Endodermal cell (in vitro differentiated cells): ENCODE measurements around the gene NFAM1. TPM values are rescaled to one million over a fixed set of nuclear protein-coding genes. Genes with fewer than 3 reads are reported as not detected.

Source experiments
- DNase-seq: peaks from one replicate; pipeline ENCODE4 v3.0.0-alpha.2; 2017
- H3K27ac ChIP-seq: 2 replicates; pipeline ENCODE4 v1.5.1; 2013; ENCODE audit warnings: mild to moderate bottlenecking, low read depth, low read length, moderate library complexity
- H3K27me3 ChIP-seq: 2 replicates; pipeline ENCODE4 v1.6.1; 2013; ENCODE audit warnings: mild to moderate bottlenecking, low read length, moderate library complexity; ENCODE audit not compliant: insufficient read depth, control insufficient read depth, poor library complexity, severe bottlenecking
- H3K36me3 ChIP-seq: 2 replicates; pipeline ENCODE4 v1.7.0; 2013; ENCODE audit warnings: mild to moderate bottlenecking, low read length, moderate library complexity; ENCODE audit not compliant: control insufficient read depth, insufficient read depth
- H3K4me1 ChIP-seq: one replicate; pipeline ENCODE4 v1.7.0; 2013; ENCODE audit warnings: low read length; ENCODE audit not compliant: control insufficient read depth, insufficient read depth
- H3K4me3 ChIP-seq: 2 replicates; pipeline ENCODE4 v1.5.1; 2013; ENCODE audit warnings: mild to moderate bottlenecking, low read length, moderate library complexity
- H3K9ac ChIP-seq: 2 replicates; pipeline ENCODE4 v1.6.1; 2013; ENCODE audit warnings: mild to moderate bottlenecking, low read length, moderate library complexity; ENCODE audit not compliant: poor library complexity, severe bottlenecking; ENCODE audit errors: extremely low read depth
- H3K9me3 ChIP-seq: 2 replicates; pipeline ENCODE4 v1.6.1; 2013; ENCODE audit warnings: mild to moderate bottlenecking, low read length, moderate library complexity; ENCODE audit not compliant: control insufficient read depth
- H3K27ac Mint-ChIP-seq: 2 replicates; pipeline ENCODE4 v1.8.0; 2020; ENCODE audit warnings: mixed read lengths
- H3K27me3 Mint-ChIP-seq: 2 replicates; pipeline ENCODE4 v1.8.0; 2021; ENCODE audit warnings: mild to moderate bottlenecking, mixed read lengths; ENCODE audit not compliant: insufficient read depth
- H3K36me3 Mint-ChIP-seq: 2 replicates; pipeline ENCODE4 v1.8.0; 2020; ENCODE audit warnings: low read depth, mixed read lengths
- H3K4me1 Mint-ChIP-seq: 2 replicates; pipeline ENCODE4 v1.8.0; 2020; ENCODE audit warnings: mixed read lengths
- H3K4me3 Mint-ChIP-seq: 2 replicates; pipeline ENCODE4 v1.8.0; 2020; ENCODE audit warnings: mild to moderate bottlenecking, moderate library complexity, mixed read lengths
- H3K9me3 Mint-ChIP-seq: 2 replicates; pipeline ENCODE4 v1.8.0; 2020; ENCODE audit warnings: mild to moderate bottlenecking, mixed read lengths
- WGBS, 2 experiments: methylation state at CpG; one replicate each; pipeline versions ENCODE4 v1.1.5 to v1.1.7; 2013; ENCODE audit warnings: missing lambda C conversion rate in 2 of 2, mixed read lengths in 1 of 2; ENCODE audit not compliant: insufficient coverage in 1 of 2, insufficient read length in 1 of 2; 5-methylcytosine and 5-hydroxymethylcytosine counted together
- total RNA-seq, 2 donors: library from RNA; stranded (reverse); fragmentation: NEBNext Ultra II Directional in 1 of 2; extraction: Animal tissue kit (Norgen Biotek cat#: 25700) in 1 of 2; gene quantifications; 2 replicates in 1 of 2; 3 replicates in 1 of 2; pipeline ENCODE4 v1.2.1, GENCODE V29; 2021
- TF ChIP-seq, protein P1 (sequence below): fragments of 200-600 bp; sonication (generic); conservative IDR thresholded peaks from 2 replicates; pipeline ENCODE4 v1.5.0; 2021; ENCODE audit warnings: antibody characterized with exemption, mild to moderate bottlenecking

Gene NFAM1
- total RNA-seq, 2 donors from 2014 or later = 0.92 to 1.1 TPM

DNA sequence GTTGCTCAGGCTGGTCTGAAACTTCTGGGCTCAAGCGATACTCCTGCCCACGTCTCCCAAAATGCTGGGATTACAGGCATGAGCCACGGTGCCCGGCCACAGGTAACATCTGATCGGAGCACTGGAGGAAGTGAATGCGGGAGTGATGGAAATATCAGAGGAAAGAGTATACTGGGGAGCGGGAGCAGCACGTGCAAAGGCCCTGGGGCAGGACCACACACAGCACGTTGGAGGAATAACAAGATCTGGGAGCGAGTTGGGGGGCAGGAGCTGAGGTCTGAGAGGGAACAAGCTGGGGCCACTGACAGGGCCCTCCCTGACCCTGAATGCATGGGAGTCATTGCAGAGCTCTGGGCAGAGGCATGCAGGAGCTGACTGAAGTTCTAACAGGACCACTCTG is 70.7 kb downstream of the NFAM1 start:
- Histone ChIP-seq H3K9me3 (no peaks in the 10 kb centered on the region), H3K4me1 (peaks cover 7% of the 10 kb centered on the region), H3K27ac (no peak overlapping the region), H3K36me3 (no peaks in the 10 kb centered on the region), H3K9ac (no peak overlapping the region), H3K27me3 (no peaks in the 10 kb centered on the region), H3K4me3 (no peak overlapping the region)
- DNase-seq = no peak
- no peaks in the 10 kb centered on the region for H3K27me3 Mint-ChIP-seq
- H3K36me3 Mint-ChIP-seq = no peaks in the 10 kb centered on the region
- no peak overlapping the region for H3K27ac Mint-ChIP-seq
- no peaks in the 10 kb centered on the region for H3K9me3 Mint-ChIP-seq
- no peak overlapping the region for H3K4me3 Mint-ChIP-seq
- peaks cover 29% of the 10 kb centered on the region for H3K4me1 Mint-ChIP-seq
- 91 to 95% methylated on average over 10 of the region's 10 CpGs for WGBS, 2 experiments
- TF ChIP-seq, protein P1, sequence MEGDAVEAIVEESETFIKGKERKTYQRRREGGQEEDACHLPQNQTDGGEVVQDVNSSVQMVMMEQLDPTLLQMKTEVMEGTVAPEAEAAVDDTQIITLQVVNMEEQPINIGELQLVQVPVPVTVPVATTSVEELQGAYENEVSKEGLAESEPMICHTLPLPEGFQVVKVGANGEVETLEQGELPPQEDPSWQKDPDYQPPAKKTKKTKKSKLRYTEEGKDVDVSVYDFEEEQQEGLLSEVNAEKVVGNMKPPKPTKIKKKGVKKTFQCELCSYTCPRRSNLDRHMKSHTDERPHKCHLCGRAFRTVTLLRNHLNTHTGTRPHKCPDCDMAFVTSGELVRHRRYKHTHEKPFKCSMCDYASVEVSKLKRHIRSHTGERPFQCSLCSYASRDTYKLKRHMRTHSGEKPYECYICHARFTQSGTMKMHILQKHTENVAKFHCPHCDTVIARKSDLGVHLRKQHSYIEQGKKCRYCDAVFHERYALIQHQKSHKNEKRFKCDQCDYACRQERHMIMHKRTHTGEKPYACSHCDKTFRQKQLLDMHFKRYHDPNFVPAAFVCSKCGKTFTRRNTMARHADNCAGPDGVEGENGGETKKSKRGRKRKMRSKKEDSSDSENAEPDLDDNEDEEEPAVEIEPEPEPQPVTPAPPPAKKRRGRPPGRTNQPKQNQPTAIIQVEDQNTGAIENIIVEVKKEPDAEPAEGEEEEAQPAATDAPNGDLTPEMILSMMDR = no peak

DNA sequence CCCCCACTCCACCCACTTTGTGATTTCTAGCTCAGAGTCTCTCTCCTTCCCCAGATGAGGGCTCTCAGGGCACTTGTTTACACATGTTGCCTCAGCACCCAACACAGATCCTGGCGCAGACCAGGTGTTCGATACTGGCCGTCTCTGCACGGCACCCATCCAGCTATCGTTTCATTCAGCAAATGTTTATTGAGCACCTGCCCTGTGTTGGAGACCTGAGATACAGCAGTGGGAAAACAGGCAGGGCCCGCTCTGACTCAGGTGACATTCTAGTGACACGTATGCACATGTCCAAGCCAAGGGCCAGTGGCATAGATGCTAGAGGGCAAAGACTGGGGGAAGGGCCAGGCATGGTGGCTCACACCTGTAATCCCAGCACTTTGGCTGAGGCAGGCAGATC is 71.9 kb downstream of the NFAM1 start:
- DNase-seq = no peak
- TF ChIP-seq, protein P1 = no peak
- no peaks in the 10 kb centered on the region for H3K9me3 ChIP-seq
- H3K9ac ChIP-seq = no peak overlapping the region
- Mint-ChIP-seq H3K4me1 (peaks cover 19% of the 10 kb centered on the region), H3K4me3 (no peak overlapping the region), H3K27ac (no peak overlapping the region), H3K27me3 (no peaks in the 10 kb centered on the region), H3K9me3 (no peaks in the 10 kb centered on the region), H3K36me3 (no peaks in the 10 kb centered on the region)
- H3K4me3 ChIP-seq = no peak overlapping the region
- 92 to 96% methylated on average over 4 to 7 of the region's 7 CpGs for WGBS, 2 experiments
- H3K27me3 ChIP-seq = no peaks in the 10 kb centered on the region
- H3K4me1 ChIP-seq = peaks cover 2% of the 10 kb centered on the region
- H3K36me3 ChIP-seq = no peaks in the 10 kb centered on the region
- H3K27ac ChIP-seq = no peak overlapping the region

DNA sequence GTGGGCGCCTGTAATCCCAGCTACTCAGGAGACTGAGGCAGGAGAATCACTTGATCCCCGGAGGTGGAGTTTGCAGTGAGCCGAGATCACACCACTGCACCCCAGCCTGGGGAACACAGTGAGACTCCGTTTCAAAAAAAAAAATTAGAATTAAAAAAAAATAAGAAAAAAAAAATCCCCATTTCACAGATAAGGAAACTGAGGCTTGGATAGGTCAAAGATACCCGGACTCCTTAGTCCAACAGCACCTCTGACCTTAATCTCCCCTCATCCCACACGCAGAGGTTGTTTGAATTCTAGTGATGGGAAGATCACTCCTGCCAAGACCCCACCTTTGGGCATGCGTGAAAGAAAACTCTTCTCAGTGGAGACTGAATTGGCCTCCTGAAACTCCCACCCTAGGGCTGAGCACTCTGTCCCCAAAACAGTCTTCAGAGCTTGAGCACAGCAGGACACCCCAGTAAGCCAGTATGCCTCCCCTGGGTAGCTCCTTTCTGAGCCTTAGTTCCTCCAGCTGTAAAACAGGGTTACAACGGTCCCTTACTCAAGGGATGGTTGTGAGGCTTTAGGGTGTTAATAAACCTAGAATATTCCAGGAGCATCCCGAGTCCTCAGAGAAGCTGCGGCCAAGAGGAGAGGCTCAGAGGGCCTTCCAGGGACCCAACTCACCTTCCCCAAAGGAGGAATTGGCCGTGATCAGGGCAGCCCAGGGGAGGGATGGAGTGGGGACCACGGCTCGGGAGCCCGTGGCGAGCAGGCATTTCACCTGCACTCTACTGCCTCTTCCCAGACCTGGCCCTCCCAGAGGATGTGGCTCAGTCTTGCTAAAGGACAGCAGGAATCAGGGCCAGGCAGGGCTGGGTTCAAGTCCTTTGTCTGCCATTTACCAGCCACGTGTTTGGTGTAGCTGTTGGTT is 73.3 kb downstream of the NFAM1 start:
- Histone ChIP-seq H3K9ac (no peak overlapping the region), H3K27me3 (no peaks in the 10 kb centered on the region), H3K9me3 (no peaks in the 10 kb centered on the region), H3K27ac (no peak overlapping the region), H3K4me3 (no peak overlapping the region), H3K4me1 (no peaks in the 10 kb centered on the region), H3K36me3 (no peaks in the 10 kb centered on the region)
- H3K4me1 Mint-ChIP-seq = peaks cover 11% of the 10 kb centered on the region
- DNase-seq = no peak
- no peak overlapping the region for H3K27ac Mint-ChIP-seq
- TF ChIP-seq, protein P1 = no peak
- WGBS, 2 experiments = 80 to 85% methylated on average over 5 to 15 of the region's 16 CpGs
- no peaks in the 10 kb centered on the region for H3K9me3 Mint-ChIP-seq
- H3K27me3 Mint-ChIP-seq = no peaks in the 10 kb centered on the region
- H3K4me3 Mint-ChIP-seq = no peak overlapping the region
- H3K36me3 Mint-ChIP-seq = no peaks in the 10 kb centered on the region
